NCI-H146 treated with DMSO at 0.1 percent for 48 hours (cell line): ENCODE measurements around the gene CHCHD6.

ENCODE experiments used
- DNase-seq: peaks from one replicate; lab custom pipeline; 2025; ENCODE audit not compliant: unreplicated experiment; lab: John Stamatoyannopoulos, UW

CHCHD6 gene

GRCh38 chr3:126857928-126858327 lies 153.9 kb downstream of the CHCHD6 start:
- no peak for DNase-seq

- DNase-seq = no peak
Observed at GRCh38 chr3:126858401-126858800, 154.4 kb downstream of the CHCHD6 start.

- DNase-seq = peak; percentile 100
Observed at GRCh38 chr3:126858887-126859286, 154.8 kb downstream of the CHCHD6 start.

GRCh38 chr3:126859415-126860246 lies 155.6 kb downstream of the CHCHD6 start:
- peak; percentile 72 for DNase-seq

GRCh38 chr3:126865736-126866135 lies 161.7 kb downstream of the CHCHD6 start:
- DNase-seq = no peak

- no peak for DNase-seq
Observed at GRCh38 chr3:126866175-126866759, 162.2 kb downstream of the CHCHD6 start.

- no peak for DNase-seq
Observed at GRCh38 chr3:126867190-126867862, 163.3 kb downstream of the CHCHD6 start.

GRCh38 chr3:126867863-126868200 lies 163.8 kb downstream of the CHCHD6 start:
- DNase-seq = no peak

GRCh38 chr3:126870608-126871210 lies 166.7 kb downstream of the CHCHD6 start:
- DNase-seq = no peak

GRCh38 chr3:126872701-126873342 lies 168.8 kb downstream of the CHCHD6 start:
- DNase-seq = no peak

- no peak for DNase-seq
Observed at GRCh38 chr3:126873416-126873815, 169.4 kb downstream of the CHCHD6 start.

GRCh38 chr3:126878664-126879063 lies 174.6 kb downstream of the CHCHD6 start:
- DNase-seq = no peak

GRCh38 chr3:126880901-126881300 lies 176.9 kb downstream of the CHCHD6 start:
- DNase-seq = no peak

GRCh38 chr3:126881861-126882260 lies 177.8 kb downstream of the CHCHD6 start:
- DNase-seq = no peak

- no peak for DNase-seq
Observed at GRCh38 chr3:126883241-126883640, 179.2 kb downstream of the CHCHD6 start.

GRCh38 chr3:126885425-126885824 lies 181.4 kb downstream of the CHCHD6 start:
- DNase-seq = no peak

GRCh38 chr3:126886217-126886616 lies 182.2 kb downstream of the CHCHD6 start:
- no peak for DNase-seq

GRCh38 chr3:126887686-126888085 lies 183.6 kb downstream of the CHCHD6 start:
- DNase-seq = no peak

- DNase-seq = peak; percentile 100
Observed at GRCh38 chr3:126888186-126888760, 184.2 kb downstream of the CHCHD6 start.

GRCh38 chr3:126889276-126890201 lies 185.5 kb downstream of the CHCHD6 start:
- no peak for DNase-seq
